ENCODE results near the gene ENPP5. TPM values are rescaled to one million over a fixed set of nuclear protein-coding genes. Genes with fewer than 3 reads are reported as not detected.

ENPP5 gene
- total RNA-seq, 2 experiments from 2014 or later: 0.40 to 0.68 TPM

- intact Hi-C loops (cut with micrococcal nuclease): no loop called here
- no peak overlapping the region for H3K27ac Mint-ChIP-seq
- H3K9me3 Mint-ChIP-seq: no peaks in the 10 kb centered on the region
- CTCF ChIA-PET: interaction anchor here (1.0 kb wide), 1 partner anchor 55 kb away, joined by 3 read pairs; the partner anchor contains the start of gene ENPP4
- no peaks in the 10 kb centered on the region for H3K36me3 Mint-ChIP-seq (ENCODE audit: low read depth)
- H3K27me3 Mint-ChIP-seq: peaks cover 19% of the 10 kb centered on the region
- no peak for TF ChIP-seq CTCF (IDR thresholded peaks at IDR 0.05)
- no peak overlapping the region for H3K4me3 Mint-ChIP-seq
- H3K4me1 Mint-ChIP-seq (ENCODE audit: low read depth): no peaks in the 10 kb centered on the region
- POLR2A ChIA-PET: no interaction called here
- DNase-seq (no peak), ATAC-seq (no peak)
Observed at GRCh38 chr6:46184114-46184513, 13.3 kb upstream of the ENPP5 start.

- H3K36me3 Mint-ChIP-seq (ENCODE audit: low read depth): no peaks in the 10 kb centered on the region
- H3K27ac Mint-ChIP-seq: no peak overlapping the region
- no peak overlapping the region for H3K4me3 Mint-ChIP-seq
- DNase-seq (no peak), ATAC-seq (no peak)
- no peaks in the 10 kb centered on the region for H3K9me3 Mint-ChIP-seq
- H3K27me3 Mint-ChIP-seq: peaks cover 8% of the 10 kb centered on the region
- TF ChIP-seq CTCF (IDR thresholded peaks at IDR 0.05): no peak
- intact Hi-C loops (cut with micrococcal nuclease): no loop called here
- POLR2A ChIA-PET: no interaction called here
- H3K4me1 Mint-ChIP-seq (ENCODE audit: low read depth): peaks cover 21% of the 10 kb centered on the region
- CTCF ChIA-PET: interaction anchor here (0.8 to 1.2 kb wide), 2 partner anchors 86 to 163 kb away, joined by 3 to 7 read pairs; no protein-coding TSS in a partner anchor
Observed at GRCh38 chr6:46175976-46176375, 5.2 kb upstream of the ENPP5 start.

GRCh38 chr6:46175446-46175845 lies 4.7 kb upstream of the ENPP5 start:
- POLR2A ChIA-PET: no interaction called here
- H3K27ac Mint-ChIP-seq: no peak overlapping the region
- no peak for TF ChIP-seq CTCF (IDR thresholded peaks at IDR 0.05)
- no peaks in the 10 kb centered on the region for H3K9me3 Mint-ChIP-seq
- CTCF ChIA-PET: interaction anchor here (0.8 kb wide), 1 partner anchor 162 kb away, joined by 3 read pairs; no protein-coding TSS in a partner anchor
- H3K4me3 Mint-ChIP-seq: no peak overlapping the region
- H3K4me1 Mint-ChIP-seq (ENCODE audit: low read depth): peaks cover 25% of the 10 kb centered on the region
- DNase-seq (peak; percentile 18), ATAC-seq (peak; percentile 64)
- intact Hi-C loops (cut with micrococcal nuclease): no loop called here
- H3K27me3 Mint-ChIP-seq: peaks cover 8% of the 10 kb centered on the region
- H3K36me3 Mint-ChIP-seq (ENCODE audit: low read depth): no peaks in the 10 kb centered on the region

GRCh38 chr6:46174904-46175303 lies 4.1 kb upstream of the ENPP5 start:
- intact Hi-C loops (cut with micrococcal nuclease): no loop called here

GRCh38 chr6:46172176-46172575 lies 1.4 kb upstream of the ENPP5 start:
- H3K36me3 Mint-ChIP-seq (ENCODE audit: low read depth): no peaks in the 10 kb centered on the region
- TF ChIP-seq CTCF (IDR thresholded peaks at IDR 0.05): no peak
- no peaks in the 10 kb centered on the region for H3K9me3 Mint-ChIP-seq
- DNase-seq (no peak), ATAC-seq (no peak)
- H3K4me3 Mint-ChIP-seq: no peak overlapping the region
- intact Hi-C loops (cut with micrococcal nuclease): no loop called here
- H3K4me1 Mint-ChIP-seq (ENCODE audit: low read depth): peaks cover 30% of the 10 kb centered on the region
- POLR2A ChIA-PET: no interaction called here
- no peak overlapping the region for H3K27ac Mint-ChIP-seq
- CTCF ChIA-PET: no interaction called here
- H3K27me3 Mint-ChIP-seq: peaks cover 12% of the 10 kb centered on the region

More at GRCh38 chr6:46174904-46175303, 4.1 kb upstream of the ENPP5 start:
- H3K27ac Mint-ChIP-seq: no peak overlapping the region
- no peak for TF ChIP-seq CTCF (IDR thresholded peaks at IDR 0.05)
- H3K27me3 Mint-ChIP-seq: peaks cover 12% of the 10 kb centered on the region
- no peaks in the 10 kb centered on the region for H3K36me3 Mint-ChIP-seq (ENCODE audit: low read depth)
- no peak overlapping the region for H3K4me3 Mint-ChIP-seq
- DNase-seq (peak; percentile 13), ATAC-seq (no peak)
- peaks cover 30% of the 10 kb centered on the region for H3K4me1 Mint-ChIP-seq (ENCODE audit: low read depth)
- ChIA-PET POLR2A (no interaction called here), CTCF (interaction anchor here (1.0 kb wide), 1 partner anchor 85 kb away, joined by 4 read pairs; no protein-coding TSS in a partner anchor)
- H3K9me3 Mint-ChIP-seq: no peaks in the 10 kb centered on the region

All from activated CD8-positive, alpha-beta T cell treated with anti-CD3 and anti-CD28 coated beads for 36 hours (primary cell).